GM21737 (cell line): Measurements from ENCODE around the gene RAB30.
"Not testable (repeated sequence)": the region's sequence is repeated elsewhere in the genome, so short reads cannot be mapped to it uniquely, and the experiment has no call there.

Experiments used
- ATAC-seq: cut with Tn5 transposase; IDR thresholded peaks from one replicate; pipeline ENCODE4 v1.9.1; 2021; ENCODE audit warnings: mild to moderate bottlenecking, moderate library complexity; ENCODE audit not compliant: unreplicated experiment

RAB30 gene

DNA sequence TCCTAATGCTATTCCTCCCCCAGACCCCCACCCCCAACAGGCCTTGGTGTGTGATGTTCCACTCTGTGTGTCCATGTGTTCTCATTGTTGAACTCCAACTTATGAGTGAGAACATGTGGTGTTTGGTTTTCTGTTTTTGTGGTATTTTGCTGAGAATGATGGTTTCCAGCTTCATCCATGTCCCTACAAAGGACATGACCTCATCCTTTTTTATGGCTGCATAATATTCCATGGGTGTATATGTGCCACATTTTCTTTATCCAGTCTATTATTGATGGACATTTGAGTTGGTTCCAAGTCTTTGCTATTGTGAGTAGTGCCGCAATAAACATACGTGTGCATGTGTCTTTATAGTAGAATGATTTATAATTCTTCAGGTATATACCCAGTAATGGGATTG is 121.2 kb downstream of the RAB30 start:
- not testable (repeated sequence) for ATAC-seq

DNA sequence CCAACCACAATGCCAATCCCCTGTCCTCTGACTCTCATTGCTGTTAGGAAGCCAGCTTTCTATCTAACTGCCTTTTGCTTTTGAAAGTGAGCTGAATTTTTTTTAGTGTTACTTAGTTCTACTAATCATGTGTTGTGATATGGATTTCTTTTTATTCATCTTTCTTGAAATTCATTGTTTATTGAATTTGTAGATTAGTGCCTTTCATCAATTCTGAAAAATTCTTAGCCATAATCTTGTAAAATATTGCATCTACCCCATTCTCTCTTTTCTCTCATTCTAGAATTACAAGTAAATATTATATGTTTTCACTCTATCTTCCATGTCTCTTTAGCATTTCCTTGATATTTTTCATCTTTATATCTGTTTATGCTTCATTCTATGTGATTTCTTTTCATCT is 122.3 kb downstream of the RAB30 start:
- ATAC-seq, result no peak

DNA sequence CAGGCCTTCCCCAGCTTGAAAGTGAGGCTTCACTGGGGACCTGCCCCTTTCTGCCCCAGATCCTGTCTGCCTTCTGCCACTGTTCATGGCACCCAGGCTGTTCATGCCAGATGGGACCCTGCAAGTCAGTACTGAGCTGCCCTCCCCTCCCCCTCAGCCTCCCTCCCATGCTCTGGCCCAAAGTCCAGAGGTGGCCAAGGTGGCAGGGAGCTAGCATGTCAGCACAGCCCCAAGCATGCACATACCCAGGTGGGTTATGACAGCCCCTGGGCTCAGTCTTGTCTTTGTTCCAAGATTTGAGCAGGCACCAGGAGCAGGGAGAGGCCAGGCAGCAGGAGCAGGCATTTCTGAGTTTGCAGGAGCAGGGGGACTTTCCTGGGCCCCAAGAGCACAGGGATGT is 126.0 kb downstream of the RAB30 start:
- no peak for ATAC-seq

DNA sequence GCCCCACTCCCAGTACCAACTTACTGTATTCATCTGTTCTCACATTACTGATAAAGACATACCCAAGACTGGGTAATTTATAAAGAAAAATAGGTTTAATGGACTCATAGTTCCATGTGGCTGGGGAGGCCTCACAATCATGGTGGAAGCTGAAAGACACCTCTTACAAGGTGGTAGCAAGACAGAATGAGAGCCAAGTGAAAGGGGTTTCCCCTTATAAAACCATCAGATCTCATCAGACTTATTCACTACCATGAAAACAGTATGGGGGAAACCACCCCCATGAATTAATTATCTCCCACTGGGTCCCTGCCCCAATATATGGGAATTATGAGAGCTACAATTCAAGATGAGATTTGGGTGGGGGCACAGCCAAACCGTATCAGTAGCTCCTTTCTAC is 126.7 kb downstream of the RAB30 start:
- not testable (repeated sequence) for ATAC-seq

DNA sequence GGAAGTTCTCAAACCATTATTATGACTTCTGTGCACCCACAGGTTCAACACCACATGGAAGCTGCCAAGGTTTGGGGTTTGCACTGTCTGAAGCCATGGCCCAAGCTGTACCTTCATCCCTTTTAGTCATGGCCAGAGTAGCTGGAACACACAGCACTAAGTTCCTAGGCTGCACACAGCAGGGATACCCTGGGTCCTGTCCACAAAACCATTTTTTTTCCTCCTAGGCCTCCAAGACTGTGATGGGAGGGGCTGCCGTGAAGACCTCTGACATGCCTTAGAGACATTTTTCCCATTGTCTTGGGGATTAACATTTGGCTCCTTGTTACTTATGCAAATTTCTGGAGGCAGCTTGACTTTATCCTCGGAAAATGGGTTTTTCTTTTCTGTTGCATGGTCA is 127.5 kb downstream of the RAB30 start:
- no peak for ATAC-seq

DNA sequence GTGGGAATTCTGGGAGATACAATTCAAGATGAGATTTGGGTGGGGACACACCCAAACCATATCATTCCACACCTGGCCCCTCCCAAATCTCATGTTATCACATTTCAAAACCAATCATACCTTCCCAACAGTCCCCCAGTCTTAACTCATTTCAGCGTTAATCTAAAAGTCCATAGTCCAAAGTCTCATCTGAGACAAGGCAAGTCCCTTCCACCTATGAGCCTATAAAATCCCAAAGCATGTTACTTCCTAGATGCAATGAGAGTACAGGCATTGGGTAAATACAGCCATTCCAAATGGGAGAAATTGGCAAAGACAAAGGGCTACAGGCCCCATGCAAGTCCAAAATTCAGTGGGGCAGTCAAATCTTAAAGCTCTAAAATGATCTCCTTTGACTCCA is 128.3 kb downstream of the RAB30 start:
- not testable (repeated sequence) for ATAC-seq

DNA sequence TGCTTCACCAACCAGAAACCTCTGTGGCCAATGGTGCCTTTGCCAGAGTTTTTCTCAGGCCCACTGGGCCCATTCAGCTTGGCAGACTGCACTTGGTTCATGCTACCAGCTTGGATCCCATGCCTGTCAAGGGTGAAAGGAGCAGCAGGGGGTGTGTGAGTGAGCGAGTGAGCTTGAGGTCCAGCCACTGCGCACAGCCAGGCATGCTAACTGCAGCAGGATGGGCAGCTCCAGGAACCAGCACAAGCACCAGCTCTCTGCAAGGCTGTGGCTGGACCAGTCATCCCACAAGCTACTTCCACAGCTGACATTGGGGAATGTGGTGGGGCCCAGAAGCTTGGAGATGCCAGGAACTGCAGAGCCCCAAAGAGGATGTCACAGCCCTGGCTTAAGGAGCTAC is 129.3 kb downstream of the RAB30 start:
- no peak for ATAC-seq

DNA sequence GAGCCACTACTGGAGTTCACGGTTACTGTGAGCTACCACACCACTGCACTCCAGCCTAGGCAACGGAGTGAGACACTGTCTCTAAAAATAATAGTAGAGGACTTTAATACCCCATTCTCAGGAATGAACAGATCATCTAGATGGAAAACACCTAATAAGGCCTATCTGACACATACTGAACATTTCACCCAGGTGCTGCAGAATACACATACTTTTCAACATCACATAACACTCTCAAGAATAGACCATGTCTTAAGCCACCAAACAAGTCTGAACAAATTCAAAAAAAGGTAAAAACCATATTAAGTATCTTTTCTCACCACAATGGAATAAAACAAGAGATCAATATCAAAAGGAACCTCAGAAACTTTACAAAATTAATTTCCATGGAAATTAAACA is 132.2 kb downstream of the RAB30 start:
- no peak for ATAC-seq

DNA sequence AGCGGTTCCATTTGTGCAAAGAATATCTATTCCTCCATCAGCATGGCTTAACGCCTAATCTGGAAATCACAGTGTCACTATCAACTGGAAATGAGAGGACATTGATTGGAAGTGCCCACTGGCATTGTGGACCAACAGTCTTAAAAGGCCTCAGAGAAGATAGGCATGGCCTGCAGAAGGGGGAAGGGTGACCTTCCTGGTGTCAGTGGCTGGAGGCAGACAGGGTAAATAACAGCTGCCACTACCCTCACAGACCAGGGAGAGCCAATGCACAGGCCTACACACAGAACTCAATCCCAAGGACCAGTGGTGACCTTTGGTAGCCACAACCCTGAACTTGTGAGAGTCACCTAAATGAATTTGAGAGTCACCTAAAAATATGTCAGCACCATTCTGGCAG is 134.1 kb downstream of the RAB30 start:
- ATAC-seq, result no peak

DNA sequence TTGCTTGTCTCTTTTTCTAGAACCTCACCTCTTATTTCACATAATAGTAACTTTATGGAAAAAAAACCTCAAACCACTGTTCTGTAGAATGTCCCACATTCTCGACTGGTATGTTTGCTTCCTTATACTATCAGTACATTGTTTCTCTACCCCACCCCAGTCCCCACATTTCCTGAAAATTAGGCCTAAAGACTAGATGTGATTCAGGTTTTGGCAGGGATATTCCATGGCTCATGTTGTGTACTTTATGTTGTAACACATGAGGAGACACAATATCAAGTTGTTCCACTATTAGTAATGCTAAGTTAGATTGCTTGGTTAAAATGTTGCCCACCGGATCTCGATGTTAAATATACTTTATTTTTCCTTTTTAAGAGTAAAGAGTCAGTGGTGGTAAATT is 135.4 kb downstream of the RAB30 start:
- ATAC-seq, result no peak

DNA sequence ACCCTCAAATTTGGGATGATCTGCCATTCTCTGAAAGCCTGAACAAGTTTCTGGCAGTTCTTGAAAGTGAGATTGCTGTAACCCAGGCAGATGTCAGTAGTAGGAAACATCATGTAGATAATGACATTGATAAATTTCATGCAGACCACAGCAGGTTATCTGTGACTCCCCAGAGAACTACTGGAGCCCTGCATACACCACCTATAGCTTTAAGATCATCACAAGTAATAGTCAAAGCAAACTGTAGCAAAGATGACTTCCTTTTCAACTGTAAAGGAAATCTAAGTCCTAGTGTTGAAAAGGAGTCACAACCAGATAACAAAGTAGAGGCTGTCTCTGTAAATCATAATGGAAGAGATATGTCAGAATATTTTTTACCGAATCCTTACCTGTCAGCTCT is 139.1 kb downstream of the RAB30 start:
- ATAC-seq, result no peak

DNA sequence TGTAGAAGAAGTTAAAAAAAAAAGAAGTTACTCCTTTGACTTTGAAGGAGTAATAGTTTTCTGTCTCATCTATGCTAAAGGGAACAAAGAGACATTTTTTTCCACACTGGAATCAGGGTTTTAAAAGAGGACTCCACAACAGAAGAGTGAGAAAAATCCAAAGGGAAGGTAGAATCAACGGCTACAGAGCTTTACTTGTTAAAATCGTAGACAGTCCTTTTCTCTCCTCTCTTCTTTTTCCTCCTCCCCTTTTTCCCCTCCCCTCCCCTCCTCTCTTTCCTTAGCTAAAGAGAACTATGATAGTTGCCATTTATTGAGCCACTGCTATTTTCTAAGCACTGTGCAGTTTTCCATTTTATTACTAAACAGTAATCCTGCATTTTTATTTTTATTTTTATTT is 141.0 kb downstream of the RAB30 start:
- no peak for ATAC-seq

DNA sequence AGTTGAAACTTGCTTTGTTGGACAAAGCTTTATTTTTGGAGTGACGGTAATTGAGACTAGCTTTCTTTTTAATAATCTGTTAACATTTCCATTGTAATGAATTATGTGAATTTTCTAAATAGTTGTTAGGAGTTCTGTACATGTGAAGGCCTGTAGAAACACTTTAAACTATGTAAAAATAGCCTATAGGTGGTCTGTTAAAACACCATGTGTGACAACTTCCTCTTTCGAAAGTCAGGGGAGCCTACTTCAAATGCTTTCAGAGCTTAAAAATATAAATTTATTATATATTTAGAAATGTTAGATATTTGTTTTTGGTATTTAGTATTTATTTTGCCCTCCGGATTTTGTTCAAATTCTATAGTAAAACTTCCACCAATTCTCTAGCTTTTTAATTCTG is 141.5 kb downstream of the RAB30 start:
- ATAC-seq, result no peak

DNA sequence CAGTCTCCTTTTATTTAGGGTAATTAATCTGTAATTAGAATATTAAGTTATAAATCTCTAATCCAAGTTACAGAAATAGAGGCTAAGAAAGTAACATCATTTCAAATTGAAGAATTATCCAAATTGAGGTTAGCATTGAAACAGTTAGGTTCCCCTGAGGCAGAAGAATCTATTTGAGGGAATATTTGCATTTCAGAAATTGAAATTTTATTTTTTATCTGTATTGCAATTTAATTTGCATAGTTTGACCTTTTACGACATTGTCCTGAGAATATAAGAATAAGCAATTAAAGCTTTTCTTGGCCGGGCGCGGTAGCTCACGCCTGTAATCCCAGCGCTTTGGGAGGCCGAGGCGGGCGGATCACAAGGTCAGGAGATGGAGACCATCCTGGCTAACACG is 142.6 kb downstream of the RAB30 start:
- no peak for ATAC-seq

DNA sequence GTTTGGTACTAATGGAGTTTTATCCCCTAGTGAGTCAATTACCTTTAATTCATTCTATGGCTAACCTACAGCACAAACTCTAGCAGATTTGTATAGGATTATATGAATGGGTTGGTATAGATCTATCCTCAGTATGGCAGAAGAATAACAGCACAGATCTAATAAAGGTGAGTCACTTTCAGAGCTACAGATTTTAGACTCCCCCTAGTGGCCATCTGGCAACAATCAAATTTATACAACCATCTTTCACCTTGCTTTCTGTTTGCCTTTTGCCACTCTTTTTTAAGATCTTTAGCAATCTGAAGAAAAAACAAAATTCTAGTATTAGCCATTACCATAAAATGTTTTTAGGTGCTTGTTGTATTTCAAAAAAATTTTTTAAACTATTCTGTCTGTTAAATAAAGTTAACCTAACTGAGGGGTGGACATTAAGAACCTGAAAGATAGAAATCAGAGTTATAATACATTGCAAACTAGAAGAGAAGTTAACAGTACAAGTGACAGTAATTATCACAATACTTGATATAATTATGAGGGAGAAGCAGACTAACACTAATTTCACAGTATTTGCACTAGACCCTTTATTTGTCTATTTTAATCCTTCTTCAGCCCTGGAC is 144.3 kb downstream of the RAB30 start:
- ATAC-seq, result peak; percentile 55

DNA sequence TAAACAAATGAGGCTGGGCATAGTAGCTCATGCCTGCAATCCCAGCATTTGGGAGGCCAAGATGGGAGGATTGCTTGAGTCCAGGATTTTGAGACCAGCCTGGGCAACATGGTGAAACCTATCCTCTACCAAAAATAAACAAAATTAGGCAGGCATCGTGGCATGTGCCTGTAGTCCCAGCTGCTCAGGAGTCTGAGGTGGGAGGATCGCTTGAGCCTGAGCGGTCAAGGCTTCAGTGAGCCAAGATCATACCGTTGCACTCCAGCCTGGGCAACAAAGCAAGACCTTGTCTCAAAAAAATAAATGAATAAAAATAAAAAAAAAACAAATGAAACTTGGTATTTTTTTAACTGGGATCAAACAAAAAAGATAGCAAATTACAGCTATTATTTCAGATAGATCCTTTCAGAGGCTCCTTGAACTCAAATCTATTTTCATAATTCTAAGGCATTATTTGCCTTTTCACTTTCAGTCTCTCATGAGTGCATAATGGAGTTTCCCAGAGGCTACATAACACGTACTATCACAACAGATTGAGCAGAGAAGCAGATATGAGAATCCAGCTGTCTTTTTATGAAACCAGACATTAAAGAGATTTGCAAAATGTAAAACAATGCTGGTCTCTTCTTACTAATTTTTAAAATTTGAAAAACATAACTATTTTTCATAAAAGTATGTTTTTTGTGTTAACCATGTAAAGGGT is 147.0 kb downstream of the RAB30 start:
- ATAC-seq, result no peak
